ENCODE results near the gene LMX1A. TPM values are rescaled to one million over a fixed set of nuclear protein-coding genes. Genes with fewer than 3 reads are reported as not detected.

The LMX1A gene
- polyA plus RNA-seq, 2 of the 4 experiments (the other 2 are of a cell fraction) = not detected

DNA sequence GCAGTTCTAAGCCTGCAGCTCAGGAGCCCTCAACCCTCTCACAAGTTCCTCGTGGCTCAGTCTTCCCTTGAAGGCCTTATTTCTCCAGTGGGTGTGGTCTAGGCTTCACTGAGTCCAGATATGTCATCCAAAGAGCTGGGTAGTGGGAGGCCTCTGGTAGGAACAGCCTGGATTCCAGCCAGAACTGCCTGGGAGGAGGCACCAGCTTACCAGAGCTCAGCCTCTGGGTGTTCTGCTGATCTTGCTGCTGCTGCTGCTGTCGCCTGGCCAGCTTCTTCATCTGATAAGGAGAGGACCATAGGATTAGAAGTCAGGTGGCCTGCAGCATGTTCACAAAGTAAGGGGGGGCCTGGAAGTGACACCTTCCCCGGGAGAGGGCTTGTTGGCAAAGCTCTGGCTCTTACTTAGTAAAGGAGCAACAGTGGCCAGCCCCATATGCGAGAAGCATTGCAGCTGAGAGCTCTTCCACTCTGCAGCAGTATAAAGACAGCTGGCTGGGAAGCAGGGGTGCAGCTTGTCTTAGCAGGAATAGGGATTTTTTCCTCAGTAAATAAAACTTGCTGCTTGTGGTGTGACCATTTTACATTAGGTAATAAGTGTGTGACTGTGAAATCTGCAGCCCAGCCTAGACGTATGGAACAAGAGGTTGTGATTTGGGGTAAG, 148.5 kb downstream of the LMX1A start:
- DNase-seq (ENCODE audit: low read depth in 1 of 2, low spot score in 1 of 2) (no peak), ATAC-seq (no peak), FAIRE-seq (no peak)
- no peak overlapping the region for H3K4me3 ChIP-seq
- H3K4me1 ChIP-seq = no peaks in the 10 kb centered on the region
- ChIA-PET POLR2A (no interaction called here), CTCF (no interaction called here)
- no peak overlapping the region for H3K27ac ChIP-seq
- TF ChIP-seq HEYL (CRISPR knock-in tag; IDR thresholded peaks at IDR 0.05) (no peak), KDM5A (IDR thresholded peaks at IDR 0.05) (no peak), CEBPB (IDR thresholded peaks at IDR 0.05) (no peak), NR3C1 (IDR thresholded peaks at IDR 0.05) (no peak)
- TF ChIP-seq, protein P1, sequence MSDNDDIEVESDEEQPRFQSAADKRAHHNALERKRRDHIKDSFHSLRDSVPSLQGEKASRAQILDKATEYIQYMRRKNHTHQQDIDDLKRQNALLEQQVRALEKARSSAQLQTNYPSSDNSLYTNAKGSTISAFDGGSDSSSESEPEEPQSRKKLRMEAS (IDR thresholded peaks at IDR 0.05) = no peak
- TF ChIP-seq, protein P2, sequence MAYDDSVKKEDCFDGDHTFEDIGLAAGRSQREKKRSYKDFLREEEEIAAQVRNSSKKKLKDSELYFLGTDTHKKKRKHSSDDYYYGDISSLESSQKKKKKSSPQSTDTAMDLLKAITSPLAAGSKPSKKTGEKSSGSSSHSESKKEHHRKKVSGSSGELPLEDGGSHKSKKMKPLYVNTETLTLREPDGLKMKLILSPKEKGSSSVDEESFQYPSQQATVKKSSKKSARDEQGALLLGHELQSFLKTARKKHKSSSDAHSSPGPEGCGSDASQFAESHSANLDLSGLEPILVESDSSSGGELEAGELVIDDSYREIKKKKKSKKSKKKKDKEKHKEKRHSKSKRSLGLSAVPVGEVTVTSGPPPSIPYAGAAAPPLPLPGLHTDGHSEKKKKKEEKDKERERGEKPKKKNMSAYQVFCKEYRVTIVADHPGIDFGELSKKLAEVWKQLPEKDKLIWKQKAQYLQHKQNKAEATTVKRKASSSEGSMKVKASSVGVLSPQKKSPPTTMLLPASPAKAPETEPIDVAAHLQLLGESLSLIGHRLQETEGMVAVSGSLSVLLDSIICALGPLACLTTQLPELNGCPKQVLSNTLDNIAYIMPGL (CRISPR knock-in tag; IDR thresholded peaks at IDR 0.05; ENCODE audit: borderline replicate concordance) = no peak
- no peak overlapping the region for H3K4me2 ChIP-seq
- WGBS (ENCODE audit: missing lambda C conversion rate) = 12% methylated on average over 4 of the region's 5 CpGs
- H3K9me3 ChIP-seq = no peaks in the 10 kb centered on the region

DNA sequence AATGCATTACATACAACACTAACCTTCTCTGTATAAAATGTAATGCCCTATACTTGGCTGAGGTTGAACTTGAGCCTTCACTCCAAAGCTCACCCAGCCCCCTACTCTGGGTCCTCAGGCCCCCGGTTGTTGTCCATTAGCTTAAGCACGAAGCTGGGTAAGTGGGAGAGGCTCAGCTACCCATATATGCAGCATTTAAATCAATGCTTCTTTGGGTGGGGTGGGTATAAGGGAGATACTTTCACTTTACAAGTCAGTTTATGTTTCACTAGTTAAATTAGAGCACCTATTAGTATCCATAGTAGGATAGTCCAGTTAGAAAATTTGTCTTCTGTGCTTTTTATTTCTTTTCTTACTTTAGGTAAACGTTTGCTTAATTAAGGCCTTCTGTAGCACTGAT, 151.4 kb downstream of the LMX1A start:
- FAIRE-seq (no peak), ATAC-seq (no peak), DNase-seq (ENCODE audit: low read depth in 1 of 2, low spot score in 1 of 2) (no peak)
- ChIA-PET CTCF (no interaction called here), POLR2A (no interaction called here)
- WGBS (ENCODE audit: missing lambda C conversion rate) = under 1% methylated on average over 3 of the region's 3 CpGs
- TF ChIP-seq HOXB13 (CRISPR knock-in tag; IDR thresholded peaks at IDR 0.05; ENCODE audit: low read depth) (no peak), JUN (IDR thresholded peaks at IDR 0.05) (no peak), RARB (CRISPR knock-in tag; IDR thresholded peaks at IDR 0.05) (no peak), HEYL (CRISPR knock-in tag; IDR thresholded peaks at IDR 0.05) (no peak), MAFK (IDR thresholded peaks at IDR 0.05; ENCODE audit: partially characterized antibody) (no peak), FOSL2 (IDR thresholded peaks at IDR 0.05) (no peak), FOSL2 (CRISPR knock-in tag; IDR thresholded peaks at IDR 0.05) (no peak), NFE2L2 (conservative IDR thresholded peaks at IDR 0.05; ENCODE audit: low read length) (no peak), EHF (CRISPR knock-in tag; IDR thresholded peaks at IDR 0.05) (no peak), EP300 (IDR thresholded peaks at IDR 0.05) (no peak), FOXS1 (CRISPR knock-in tag; IDR thresholded peaks at IDR 0.05) (no peak), NPAS2 (CRISPR knock-in tag; IDR thresholded peaks at IDR 0.05; ENCODE audit: borderline replicate concordance) (no peak), JUNB (IDR thresholded peaks at IDR 0.05) (no peak), ZSCAN20 (CRISPR knock-in tag; IDR thresholded peaks at IDR 0.05) (no peak)
- TF ChIP-seq, protein P3, sequence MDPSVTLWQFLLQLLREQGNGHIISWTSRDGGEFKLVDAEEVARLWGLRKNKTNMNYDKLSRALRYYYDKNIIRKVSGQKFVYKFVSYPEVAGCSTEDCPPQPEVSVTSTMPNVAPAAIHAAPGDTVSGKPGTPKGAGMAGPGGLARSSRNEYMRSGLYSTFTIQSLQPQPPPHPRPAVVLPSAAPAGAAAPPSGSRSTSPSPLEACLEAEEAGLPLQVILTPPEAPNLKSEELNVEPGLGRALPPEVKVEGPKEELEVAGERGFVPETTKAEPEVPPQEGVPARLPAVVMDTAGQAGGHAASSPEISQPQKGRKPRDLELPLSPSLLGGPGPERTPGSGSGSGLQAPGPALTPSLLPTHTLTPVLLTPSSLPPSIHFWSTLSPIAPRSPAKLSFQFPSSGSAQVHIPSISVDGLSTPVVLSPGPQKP (IDR thresholded peaks at IDR 0.05; ENCODE audit: low read depth, low read length) = no peak
- TF ChIP-seq, protein P2 (CRISPR knock-in tag; IDR thresholded peaks at IDR 0.05; ENCODE audit: borderline replicate concordance) = no peak
- TF ChIP-seq, protein P4, sequence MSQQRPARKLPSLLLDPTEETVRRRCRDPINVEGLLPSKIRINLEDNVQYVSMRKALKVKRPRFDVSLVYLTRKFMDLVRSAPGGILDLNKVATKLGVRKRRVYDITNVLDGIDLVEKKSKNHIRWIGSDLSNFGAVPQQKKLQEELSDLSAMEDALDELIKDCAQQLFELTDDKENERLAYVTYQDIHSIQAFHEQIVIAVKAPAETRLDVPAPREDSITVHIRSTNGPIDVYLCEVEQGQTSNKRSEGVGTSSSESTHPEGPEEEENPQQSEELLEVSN (IDR thresholded peaks at IDR 0.05; ENCODE audit: borderline replicate concordance, low read depth) = no peak
- TF ChIP-seq, protein P1 (IDR thresholded peaks at IDR 0.05) = no peak
- H3K4me2 ChIP-seq = no peak overlapping the region
- no peak overlapping the region for H3K27ac ChIP-seq
- H3K4me1 ChIP-seq = no peaks in the 10 kb centered on the region
- no peaks in the 10 kb centered on the region for H3K9me3 ChIP-seq
- H3K4me3 ChIP-seq = no peak overlapping the region

All from A549 (cell line).